Right ventricle myocardium superior (tissue), 1 donor: ENCODE measurements around the gene ABLIM2. TPM values are rescaled to one million over a fixed set of nuclear protein-coding genes. Genes with fewer than 3 reads are reported as not detected.

Experiments used
- ATAC-seq: fragments of 200-7000 bp; cut with Tn5 transposase; one replicate; pipeline ENCODE4 v1.9.1; 2020; ENCODE audit warnings: mild to moderate bottlenecking; ENCODE audit not compliant: poor library complexity
- DNase-seq: peaks from one replicate; pipeline ENCODE4 v3.0.0-alpha.2; 2020
- intact Hi-C: fragments of 100-400 bp; cut with DNase I; formaldehyde crosslinking; loops from one replicate; pipeline ENCODE4 v1.11.2; 2022
- total RNA-seq: library from RNA; stranded (reverse); fragmentation: NEBNext Ultra II Directional; extraction: Animal tissue kit (Norgen Biotek cat#: 25700); gene quantifications from one replicate; pipeline ENCODE4 v1.2.1, GENCODE V29; 2021
- donor health status: DM: no; HTN: yes; CAD: no; lungs with severe emphysema.

Gene ABLIM2
- total RNA-seq, 1 donor from 2014 or later = 26.8 TPM

GRCh38 chr4:7973545-7973981, 185.1 kb downstream of the ABLIM2 start:
- DNase-seq (no peak), ATAC-seq (no peak)
- intact Hi-C loops = no loop called here

- intact Hi-C loops = no loop called here
- DNase-seq (no peak), ATAC-seq (no peak)
These were observed 186.6 kb downstream of the ABLIM2 start for GRCh38 chr4:7971881-7972500.

- DNase-seq (no peak), ATAC-seq (no peak)
- intact Hi-C loops = no loop called here
These were observed 187.4 kb downstream of the ABLIM2 start for GRCh38 chr4:7971159-7971631.

GRCh38 chr4:7970361-7970946, 188.2 kb downstream of the ABLIM2 start:
- DNase-seq (no peak), ATAC-seq (no peak)
- intact Hi-C loops = no loop called here

- ATAC-seq = no peak
- no peak for DNase-seq
- intact Hi-C loops = no loop called here
These were observed 190.2 kb downstream of the ABLIM2 start for GRCh38 chr4:7968262-7968896.

- no peak for DNase-seq
- ATAC-seq = no peak
- intact Hi-C loops = no loop called here
These were observed 190.9 kb downstream of the ABLIM2 start for GRCh38 chr4:7967501-7968261.

- ATAC-seq (no peak), DNase-seq (no peak)
- intact Hi-C loops = no loop called here
These were observed 191.6 kb downstream of the ABLIM2 start for GRCh38 chr4:7967063-7967440.

- ATAC-seq = no peak
- intact Hi-C loops = no loop called here
- no peak for DNase-seq
These were observed 192.1 kb downstream of the ABLIM2 start for GRCh38 chr4:7966281-7967062.

- ATAC-seq = peak; percentile 33
- intact Hi-C loops = no loop called here
- DNase-seq = peak; percentile 72
These were observed 193.5 kb downstream of the ABLIM2 start for GRCh38 chr4:7964890-7965662.

GRCh38 chr4:7964459-7964858, 194.2 kb downstream of the ABLIM2 start:
- DNase-seq = no peak

GRCh38 chr4:7963691-7964090, 194.9 kb downstream of the ABLIM2 start:
- DNase-seq = no peak
- intact Hi-C loops = no loop called here
- no peak for ATAC-seq

More at GRCh38 chr4:7964459-7964858, 194.2 kb downstream of the ABLIM2 start:
- intact Hi-C loops = no loop called here
- no peak for ATAC-seq

GRCh38 chr4:7962609-7963508, 195.8 kb downstream of the ABLIM2 start:
- ATAC-seq (no peak), DNase-seq (no peak)
- intact Hi-C loops = no loop called here

GRCh38 chr4:7960790-7961655, 197.6 kb downstream of the ABLIM2 start:
- intact Hi-C loops = no loop called here
- DNase-seq = no peak
- ATAC-seq = no peak

GRCh38 chr4:7960017-7960789, 198.4 kb downstream of the ABLIM2 start:
- intact Hi-C loops = no loop called here
- no peak for ATAC-seq
- no peak for DNase-seq

- ATAC-seq (no peak), DNase-seq (no peak)
- intact Hi-C loops = no loop called here
These were observed 199.5 kb downstream of the ABLIM2 start for GRCh38 chr4:7959078-7959477.
